Measurements from ENCODE around the gene SYT14.
"Not testable (repeated sequence)": the region's sequence is repeated elsewhere in the genome, so short reads cannot be mapped to it uniquely, and the experiment has no call there.

Gene SYT14

GRCh38 chr1:210024996-210025395, 87.0 kb downstream of the SYT14 start:
- no peak for DNase-seq (ENCODE audit: low read depth, low spot score)

GRCh38 chr1:210025870-210026269, 87.9 kb downstream of the SYT14 start:
- no peak for DNase-seq (ENCODE audit: low read depth, low spot score)

- DNase-seq (ENCODE audit: low read depth, low spot score): no peak
These were observed 90.0 kb downstream of the SYT14 start for GRCh38 chr1:210027994-210028393.

DNA sequence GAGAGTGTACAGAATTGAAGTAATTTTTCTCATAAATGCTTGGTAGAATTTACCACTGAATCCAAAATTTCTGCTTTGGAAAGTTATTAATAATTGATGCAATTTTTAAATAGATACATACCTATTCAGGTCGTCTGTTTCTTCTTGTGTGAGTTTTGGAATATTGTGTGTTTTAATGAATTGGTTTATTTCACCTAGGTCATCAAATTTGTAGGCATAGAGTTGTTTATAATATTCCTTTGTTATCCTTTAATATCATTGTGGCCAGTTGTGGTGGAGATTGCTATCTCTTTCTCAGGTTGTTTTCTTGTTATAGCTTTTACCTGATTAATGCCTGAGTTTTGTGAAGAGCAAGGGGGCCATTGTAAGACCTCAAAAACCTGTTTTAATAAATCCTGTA, 93.5 kb downstream of the SYT14 start:
- DNase-seq (ENCODE audit: low read depth, low spot score): no peak

DNA sequence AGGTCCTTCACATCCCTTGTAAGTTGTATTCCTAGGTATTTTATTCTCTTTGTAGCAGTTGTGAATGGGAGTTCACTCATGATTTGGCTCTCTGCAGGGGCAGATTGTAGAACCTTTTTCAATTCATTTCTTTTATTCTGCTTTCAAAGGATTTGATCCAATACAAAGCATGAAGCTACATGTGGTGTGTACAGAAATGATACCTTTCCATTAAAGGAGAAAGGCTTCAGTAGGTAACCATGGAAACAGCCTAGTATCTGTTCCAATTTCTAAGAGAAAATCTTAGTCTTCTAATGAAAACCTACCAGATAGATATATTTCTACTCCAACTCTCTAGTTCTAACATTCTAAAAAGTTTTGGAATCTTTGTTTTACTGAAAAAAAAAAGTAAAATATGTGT, 105.0 kb downstream of the SYT14 start:
- DNase-seq (ENCODE audit: low read depth, low spot score): no peak

- DNase-seq (ENCODE audit: low read depth, low spot score): no peak
These were observed 111.6 kb downstream of the SYT14 start for GRCh38 chr1:210049616-210050015.

DNA sequence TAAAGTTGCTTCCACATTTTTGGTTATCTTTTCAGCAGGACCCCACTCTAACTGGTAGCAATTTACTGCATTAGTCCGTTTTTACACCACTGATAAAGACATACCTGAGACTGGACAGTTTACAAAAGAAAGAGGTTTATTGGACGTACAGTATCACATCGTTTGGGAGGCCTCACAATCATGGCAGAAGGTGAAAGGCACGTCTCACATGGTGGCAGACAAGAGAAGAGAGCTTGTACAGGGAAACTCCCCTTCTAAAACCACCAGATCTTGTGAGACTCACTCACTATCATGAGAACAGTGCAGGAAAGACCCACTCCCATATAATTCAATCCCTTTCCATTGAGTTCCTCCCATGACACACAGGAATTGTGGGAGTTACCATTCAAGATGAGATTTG, 112.5 kb downstream of the SYT14 start:
- DNase-seq (ENCODE audit: low read depth, low spot score): not testable (repeated sequence)

GRCh38 chr1:210053126-210053525, 115.1 kb downstream of the SYT14 start:
- DNase-seq (ENCODE audit: low read depth, low spot score): no peak

DNA sequence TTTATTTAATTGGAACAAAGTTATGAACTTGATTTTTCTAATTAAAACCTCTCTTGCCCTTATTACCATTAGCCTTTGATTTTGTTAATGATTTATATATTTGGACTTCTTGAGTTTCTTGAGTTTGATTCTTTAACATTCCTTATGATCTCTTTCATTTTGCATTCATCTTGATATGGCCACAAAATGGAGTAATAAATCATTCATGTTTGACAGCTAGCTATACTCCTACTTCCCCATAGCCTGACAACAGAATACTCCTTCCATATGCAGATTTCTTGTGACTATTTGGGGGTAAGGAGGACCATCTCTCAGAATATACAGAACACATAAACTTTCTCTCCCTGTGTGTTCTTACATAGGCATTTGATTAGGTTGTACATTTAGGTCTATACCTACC, 119.6 kb downstream of the SYT14 start:
- DNase-seq (ENCODE audit: low read depth, low spot score): no peak

DNA sequence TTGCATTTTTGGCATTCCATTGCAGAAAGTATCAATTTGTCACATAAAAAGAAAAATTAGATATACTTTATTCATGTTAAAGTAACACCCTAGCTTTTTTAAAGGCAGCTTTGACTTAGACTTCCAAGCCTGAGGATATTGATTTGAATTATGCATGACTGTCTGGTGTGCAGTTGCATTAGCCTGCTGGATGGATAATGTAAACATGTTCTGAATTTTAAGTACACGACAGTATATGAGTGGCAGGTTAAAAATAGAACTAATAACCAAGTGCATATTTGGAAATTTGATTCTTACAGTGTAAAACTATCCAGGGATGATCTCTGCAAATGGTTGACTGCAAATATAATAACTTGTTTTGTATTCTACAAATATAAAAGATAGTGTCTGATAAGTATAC, 124.0 kb downstream of the SYT14 start:
- no peak for DNase-seq (ENCODE audit: low read depth, low spot score)

- no peak for DNase-seq (ENCODE audit: low read depth, low spot score)
These were observed 132.5 kb downstream of the SYT14 start for GRCh38 chr1:210070531-210070930.

DNA sequence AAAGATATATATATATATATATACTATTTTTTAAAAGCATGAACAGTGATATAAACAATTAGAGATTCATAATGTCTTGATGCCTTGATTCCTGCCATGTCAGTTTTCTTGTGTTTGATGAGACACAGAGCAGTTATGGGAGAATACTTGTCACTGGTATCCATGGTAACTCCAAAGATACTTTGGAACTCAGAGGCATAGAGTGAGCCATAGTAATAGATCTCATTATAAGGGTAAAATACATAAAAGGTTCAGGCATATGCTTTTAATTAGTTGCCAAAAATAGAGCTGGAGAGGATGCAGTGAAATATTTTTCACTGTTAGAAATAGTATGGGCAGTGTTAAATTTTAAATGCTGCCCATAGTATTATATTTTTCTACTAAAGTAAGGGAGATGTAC, 134.1 kb downstream of the SYT14 start:
- no peak for DNase-seq (ENCODE audit: low read depth, low spot score)

DNA sequence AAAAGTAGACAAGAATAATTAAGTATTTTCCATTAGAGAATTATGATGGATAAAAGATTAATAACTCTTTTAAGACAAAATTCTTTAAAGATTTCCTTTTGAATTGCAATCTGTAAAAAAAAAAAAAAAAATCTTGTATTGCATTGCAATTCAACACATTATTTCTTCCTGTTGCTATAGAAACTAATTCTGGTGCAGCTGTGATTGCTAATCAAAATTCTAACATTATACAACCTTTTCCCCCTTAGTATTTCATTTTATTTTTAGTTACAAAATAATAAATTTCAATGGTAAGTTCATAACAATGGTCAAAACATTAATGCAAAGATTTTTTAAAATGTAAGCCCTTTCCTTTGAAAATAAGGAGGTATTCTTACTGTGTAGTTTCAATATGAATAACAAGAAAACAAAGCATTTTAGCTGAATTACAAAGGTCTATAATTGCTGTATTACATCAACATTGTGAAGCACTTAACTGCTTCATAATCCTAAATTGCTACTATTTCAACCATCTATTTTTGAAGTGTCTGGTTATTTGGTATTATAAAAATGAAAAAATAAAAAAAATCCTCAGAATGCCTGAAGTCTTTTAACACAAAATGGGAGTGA, 135.0 kb downstream of the SYT14 start:
- no peak for DNase-seq (ENCODE audit: low read depth, low spot score)

- no peak for DNase-seq (ENCODE audit: low read depth, low spot score)
These were observed 136.9 kb downstream of the SYT14 start for GRCh38 chr1:210074904-210075303.

DNA sequence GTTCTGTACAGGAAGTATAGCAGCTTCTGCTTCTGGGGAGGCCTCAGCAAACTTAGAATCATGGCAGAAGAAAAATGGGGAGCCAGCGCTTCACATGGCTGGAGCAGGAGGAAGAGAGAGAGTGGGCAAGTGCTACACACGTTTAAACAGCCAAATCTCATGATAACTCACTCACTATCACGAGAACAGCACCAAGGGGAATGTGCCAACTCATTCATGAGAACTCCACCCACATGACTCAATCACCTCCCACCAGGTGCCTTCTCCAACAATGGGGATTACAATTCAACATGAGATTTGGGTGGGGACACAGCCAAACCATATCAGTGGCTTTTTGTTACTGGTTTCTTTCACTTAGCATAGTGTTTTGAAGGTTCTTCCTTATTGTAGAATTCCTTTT, 138.6 kb downstream of the SYT14 start:
- DNase-seq (ENCODE audit: low read depth, low spot score): no peak

DNA sequence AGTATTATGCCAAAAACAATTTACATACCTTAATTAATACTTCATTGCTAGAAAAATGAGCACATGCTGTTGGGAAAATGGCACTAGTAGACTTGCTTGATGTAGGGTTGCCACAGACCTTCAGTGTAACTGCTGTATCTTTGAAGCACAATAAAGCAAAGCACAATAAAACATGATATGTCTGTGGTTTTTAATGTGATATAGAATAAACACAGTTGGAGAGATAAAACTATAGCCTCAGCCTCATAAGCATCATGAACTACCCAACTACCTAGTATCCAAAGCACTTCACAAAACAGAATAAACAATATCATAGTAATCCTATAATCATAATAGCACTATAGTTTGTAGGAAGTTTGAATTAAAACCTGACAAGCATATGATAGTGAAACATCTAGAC, 143.5 kb downstream of the SYT14 start:
- no peak for DNase-seq (ENCODE audit: low read depth, low spot score)

DNA sequence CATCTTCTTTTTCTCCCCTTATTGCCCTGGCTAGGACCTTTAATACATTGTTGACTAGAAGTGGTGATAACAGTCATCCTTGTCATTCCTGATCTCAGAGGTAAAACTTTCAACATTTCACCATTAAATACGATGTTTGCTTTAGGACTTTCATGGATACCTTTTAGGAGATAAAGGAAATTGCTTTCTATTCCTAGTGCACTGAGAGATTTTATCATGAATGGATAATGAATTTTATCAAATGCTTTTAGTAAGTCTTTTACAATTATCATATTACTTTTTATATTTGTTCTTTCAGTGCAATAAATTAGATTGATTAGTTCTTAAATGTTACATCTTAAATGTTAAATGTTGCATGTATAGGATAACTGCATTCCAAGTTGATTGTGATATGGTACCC, 147.3 kb downstream of the SYT14 start:
- no peak for DNase-seq (ENCODE audit: low read depth, low spot score)

DNA sequence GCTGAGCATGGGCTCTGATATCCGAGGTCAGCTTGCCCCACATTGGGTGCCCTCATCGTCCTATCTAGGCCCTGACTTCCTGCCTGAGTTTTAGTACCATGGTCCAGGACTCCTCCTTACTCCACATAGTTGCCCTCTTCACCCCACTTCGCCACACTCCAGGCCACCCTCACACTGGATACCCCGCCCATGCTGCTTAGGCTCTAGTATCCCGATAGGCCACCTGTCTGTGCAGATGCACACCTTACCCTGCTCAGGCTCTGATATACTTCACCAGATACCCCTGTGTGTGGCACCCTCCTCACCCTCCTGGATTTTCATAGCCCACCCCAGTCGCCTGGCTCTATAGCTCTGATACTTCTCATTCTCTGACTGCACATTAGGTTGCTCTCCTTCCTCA, 149.0 kb downstream of the SYT14 start:
- no peak for DNase-seq (ENCODE audit: low read depth, low spot score)

DNA sequence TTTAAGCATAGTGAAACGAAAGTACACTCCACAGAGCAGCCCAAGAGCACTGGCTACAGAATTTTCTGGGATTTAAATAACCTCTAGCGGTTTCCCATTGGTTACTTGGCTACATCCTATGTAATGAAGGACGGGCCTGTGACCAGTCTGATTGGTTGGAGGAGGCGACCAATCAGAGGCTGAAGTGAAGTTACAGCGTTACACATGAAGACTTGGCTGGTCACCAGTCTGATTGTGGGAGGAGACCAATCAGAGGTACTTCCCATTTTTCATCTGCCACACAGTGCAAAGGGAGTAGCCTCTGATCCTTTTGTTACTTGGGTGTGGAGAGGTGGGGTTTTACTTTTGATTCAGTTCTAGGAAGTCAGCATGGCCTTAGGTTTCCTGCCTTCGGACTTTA, 151.8 kb downstream of the SYT14 start:
- DNase-seq (ENCODE audit: low read depth, low spot score): no peak

- no peak for DNase-seq (ENCODE audit: low read depth, low spot score)
These were observed 154.3 kb downstream of the SYT14 start for GRCh38 chr1:210092366-210092765.

DNA sequence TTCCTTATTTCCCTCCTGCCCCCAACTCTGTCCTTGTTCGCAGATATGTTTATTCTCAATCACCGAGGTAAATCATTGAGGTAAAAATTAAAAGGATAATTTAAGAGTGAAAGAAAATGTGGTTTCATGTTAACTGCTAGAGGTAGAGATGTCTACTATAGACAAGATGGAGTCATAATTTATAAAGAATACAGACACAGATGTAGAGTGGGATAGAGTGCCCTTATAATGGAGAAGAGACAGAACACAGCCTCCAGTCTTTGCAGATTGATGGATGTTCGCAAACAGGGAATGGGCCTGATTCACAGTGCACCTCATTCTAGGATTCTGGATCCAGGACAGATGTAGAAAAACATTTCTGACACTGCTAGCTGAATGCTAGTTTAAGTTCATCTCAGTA, 155.4 kb downstream of the SYT14 start:
- no peak for DNase-seq (ENCODE audit: low read depth, low spot score)

DNA sequence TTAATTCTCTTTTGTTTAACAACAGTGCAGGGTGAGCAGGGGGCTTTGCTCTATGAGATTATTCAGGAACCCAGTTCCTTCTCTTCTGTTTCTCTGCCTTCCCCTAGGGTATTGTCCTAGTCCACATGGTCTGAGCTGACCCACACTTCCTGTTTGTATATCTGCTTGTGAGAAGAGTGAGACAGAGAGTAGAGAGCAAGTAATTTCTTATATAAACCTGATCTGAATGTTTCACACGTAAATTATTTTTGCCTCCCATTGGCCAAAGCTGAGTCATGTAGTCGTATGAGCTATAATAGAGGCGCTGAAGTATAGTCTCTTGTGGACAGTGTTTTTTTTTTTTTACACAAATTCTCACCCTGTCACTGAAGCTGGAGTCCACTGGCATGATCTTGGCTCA, 160.3 kb downstream of the SYT14 start:
- no peak for DNase-seq (ENCODE audit: low read depth, low spot score)

DNA sequence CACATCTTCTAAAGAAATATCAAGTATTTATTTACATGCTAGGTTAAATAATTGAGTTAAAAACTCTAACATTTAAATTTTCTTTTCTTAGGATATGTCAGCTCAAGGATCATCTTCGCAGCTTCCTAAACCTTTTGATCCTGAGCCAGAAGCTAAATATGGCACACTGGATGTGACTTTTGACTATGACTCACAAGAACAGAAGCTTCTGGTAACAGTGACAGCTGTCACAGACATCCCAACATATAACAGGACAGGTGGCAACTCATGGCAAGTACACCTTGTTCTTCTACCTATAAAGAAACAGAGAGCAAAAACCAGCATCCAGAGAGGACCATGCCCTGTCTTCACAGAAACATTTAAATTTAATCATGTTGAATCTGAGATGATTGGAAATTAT, 161.9 kb downstream of the SYT14 start:
- DNase-seq (ENCODE audit: low read depth, low spot score): no peak

GRCh38 chr1:210104103-210104502, 166.1 kb downstream of the SYT14 start:
- DNase-seq (ENCODE audit: low read depth, low spot score): no peak

All from brain pericyte (primary cell).